PC-9 (cell line): ENCODE data around the gene HAX1.

Experiments used
- EZH2 ChIP-seq: fragments of 200-600 bp; sonication (generic); IDR thresholded peaks from 2 replicates; pipeline ENCODE4 v1.8.0; 2017; ENCODE audit warnings: antibody characterized with exemption, low read depth
- TF ChIP-seq, protein P1 (sequence below): fragments of 200-600 bp; sonication (generic); conservative IDR thresholded peaks from 2 replicates; pipeline ENCODE4 v1.6.1; 2017; ENCODE audit warnings: mixed run types, antibody characterized with exemption, mild to moderate bottlenecking, moderate library complexity

DNA sequence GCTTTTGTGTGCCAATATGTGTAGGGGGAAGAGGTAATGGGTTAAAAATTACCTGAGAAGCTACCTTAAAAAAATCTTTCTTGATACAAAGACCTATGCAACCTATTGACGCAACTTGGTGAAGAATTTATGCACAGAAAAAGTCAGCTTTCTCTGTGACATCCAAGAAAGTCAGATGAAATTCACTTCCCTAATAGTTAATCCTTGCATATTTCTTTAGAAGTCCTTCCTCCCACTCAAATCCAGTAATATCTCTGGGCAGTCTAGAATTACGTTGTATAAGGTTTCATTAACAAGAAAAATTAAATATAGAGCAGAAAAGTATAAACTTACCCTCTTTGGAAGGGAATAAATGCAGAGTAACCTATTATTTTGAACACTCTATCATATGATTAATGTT, 48.8 kb upstream of the HAX1 start:
- TF ChIP-seq, protein P1, sequence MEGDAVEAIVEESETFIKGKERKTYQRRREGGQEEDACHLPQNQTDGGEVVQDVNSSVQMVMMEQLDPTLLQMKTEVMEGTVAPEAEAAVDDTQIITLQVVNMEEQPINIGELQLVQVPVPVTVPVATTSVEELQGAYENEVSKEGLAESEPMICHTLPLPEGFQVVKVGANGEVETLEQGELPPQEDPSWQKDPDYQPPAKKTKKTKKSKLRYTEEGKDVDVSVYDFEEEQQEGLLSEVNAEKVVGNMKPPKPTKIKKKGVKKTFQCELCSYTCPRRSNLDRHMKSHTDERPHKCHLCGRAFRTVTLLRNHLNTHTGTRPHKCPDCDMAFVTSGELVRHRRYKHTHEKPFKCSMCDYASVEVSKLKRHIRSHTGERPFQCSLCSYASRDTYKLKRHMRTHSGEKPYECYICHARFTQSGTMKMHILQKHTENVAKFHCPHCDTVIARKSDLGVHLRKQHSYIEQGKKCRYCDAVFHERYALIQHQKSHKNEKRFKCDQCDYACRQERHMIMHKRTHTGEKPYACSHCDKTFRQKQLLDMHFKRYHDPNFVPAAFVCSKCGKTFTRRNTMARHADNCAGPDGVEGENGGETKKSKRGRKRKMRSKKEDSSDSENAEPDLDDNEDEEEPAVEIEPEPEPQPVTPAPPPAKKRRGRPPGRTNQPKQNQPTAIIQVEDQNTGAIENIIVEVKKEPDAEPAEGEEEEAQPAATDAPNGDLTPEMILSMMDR, result no peak
- TF ChIP-seq EZH2, result no peak
